H1 (cell line): ENCODE results near the gene RNF8. TPM values are rescaled to one million over a fixed set of nuclear protein-coding genes. Genes with fewer than 3 reads are reported as not detected.

Experiments used
- CTCF ChIA-PET: fragments of 300-600 bp; sonication (Branson Sonifier 250); formaldehyde crosslinking; loops from one replicate; lab custom pipeline; 2021; ENCODE audit not compliant: partially characterized antibody; lab: Charles Lee
- POLR2A ChIA-PET: fragments of 300-600 bp; sonication (Branson Sonifier 250); formaldehyde crosslinking; loops from one replicate; lab custom pipeline; 2021; ENCODE audit warnings: inconsistent platforms; ENCODE audit not compliant: partially characterized antibody; lab: Charles Lee
- DNase-seq, 2 experiments: peaks; one replicate each; pipeline versions ENCODE4 v3.0.0 to v3.0.0-alpha.2; 2010 to 2022; ENCODE audit warnings: low spot score in 2 of 2, low read depth in 1 of 2, mixed read lengths in 1 of 2
- FAIRE-seq: peaks from 2 replicates; lab custom pipeline; 2011; peaks lifted over from hg19 to GRCh38; lab: Jason Lieb, UNC
- H2AFZ ChIP-seq: 2 replicates; pipeline ENCODE4 v1.8.1; 2012; ENCODE audit warnings: low read length, inconsistent platforms
- H2AK5ac ChIP-seq: 2 replicates; pipeline ENCODE4 v1.6.1; 2013; ENCODE audit warnings: low read depth, low read length
- H2BK120ac ChIP-seq: replicated peaks from 2 replicates; pipeline ENCODE3; 2013; ENCODE audit warnings: low read depth, low read length, inconsistent platforms
- H2BK12ac ChIP-seq: 2 replicates; pipeline ENCODE4 v1.6.1; 2013; ENCODE audit warnings: low read depth, low read length
- H2BK15ac ChIP-seq: 2 replicates; pipeline ENCODE4 v1.6.1; 2013; ENCODE audit warnings: low read length
- H2BK20ac ChIP-seq: 2 replicates; pipeline ENCODE4 v1.6.1; 2013; ENCODE audit warnings: low read length
- H2BK5ac ChIP-seq: 2 replicates; pipeline ENCODE4 v1.6.1; 2013; ENCODE audit warnings: low read depth, low read length
- H3K14ac ChIP-seq: 2 replicates; pipeline ENCODE4 v1.6.1; 2013; ENCODE audit warnings: inconsistent platforms; ENCODE audit not compliant: insufficient read length
- H3K18ac ChIP-seq: 2 replicates; pipeline ENCODE4 v1.6.1; 2013; ENCODE audit warnings: low read length; ENCODE audit errors: extremely low read depth
- H3K23ac ChIP-seq: 2 replicates; pipeline ENCODE4 v1.6.1; 2013; ENCODE audit warnings: inconsistent platforms; ENCODE audit not compliant: insufficient read length
- H3K23me2 ChIP-seq: 2 replicates; pipeline ENCODE4 v1.6.1; 2013; ENCODE audit warnings: low read depth, low read length
- H3K27ac ChIP-seq: 2 replicates; pipeline ENCODE4 v1.6.1; 2011; ENCODE audit warnings: low read depth, low read length, inconsistent platforms
- H3K27me3 ChIP-seq, 4 experiments: replicated peaks in 1 of 4; 1 replicate in 1 of 4; 2 replicates in 3 of 4; pipeline versions ENCODE4 v1.6.1 to v1.8.1; 2011 to 2013; ENCODE audit warnings: low read length in 3 of 4, mild to moderate bottlenecking in 3 of 4, inconsistent platforms in 2 of 4, mixed read lengths in 2 of 4, moderate library complexity in 1 of 4; ENCODE audit not compliant: control insufficient read depth in 3 of 4, insufficient read depth in 3 of 4; ENCODE audit errors: extremely low read depth in 1 of 4
- H3K36me3 ChIP-seq, 4 experiments: 2 replicates each; pipeline versions ENCODE4 v1.6.1 to v1.8.1; 2011 to 2013; ENCODE audit warnings: mild to moderate bottlenecking in 4 of 4, low read length in 3 of 4, moderate library complexity in 2 of 4, control low read depth in 1 of 4, inconsistent platforms in 1 of 4; ENCODE audit not compliant: insufficient read depth in 4 of 4, control insufficient read depth in 2 of 4
- H3K4ac ChIP-seq: replicated peaks from 2 replicates; pipeline ENCODE3; 2013; ENCODE audit warnings: low read length, low read depth, mixed read lengths, inconsistent platforms; ENCODE audit not compliant: insufficient read length
- H3K4me1 ChIP-seq, 4 experiments: replicated peaks in 1 of 4; 1 replicate in 1 of 4; 2 replicates in 3 of 4; pipeline versions ENCODE4 v1.6.1 to v1.8.1; 2011 to 2013; ENCODE audit warnings: low read length in 3 of 4, inconsistent platforms in 2 of 4, mixed read lengths in 1 of 4; ENCODE audit not compliant: insufficient read depth in 4 of 4, control insufficient read depth in 3 of 4
- H3K4me2 ChIP-seq, 2 experiments: 2 replicates each; pipeline versions ENCODE4 v1.6.1 to v1.8.1; 2011 to 2013; ENCODE audit warnings: low read depth in 2 of 2, low read length in 2 of 2, control low read depth in 1 of 2, inconsistent platforms in 1 of 2, mild to moderate bottlenecking in 1 of 2; ENCODE audit not compliant: insufficient read depth in 1 of 2
- H3K4me3 ChIP-seq, 4 experiments: fragments of 200-600, 300-600 bp in 1 of 4; sonication (generic), shearing (Covaris generic), sonication (Bioruptor Twin) in 1 of 4; 2 replicates each; pipeline versions ENCODE4 v1.5.1 to v1.8.1; 2011 to 2016; ENCODE audit warnings: low read length in 4 of 4, low read depth in 3 of 4, control low read depth in 2 of 4, inconsistent platforms in 2 of 4, mild to moderate bottlenecking in 2 of 4, mixed read lengths in 1 of 4, moderate library complexity in 1 of 4; ENCODE audit not compliant: insufficient read depth in 2 of 4; ENCODE audit errors: extremely low read depth in 1 of 4
- H3K56ac ChIP-seq: replicated peaks from 2 replicates; pipeline ENCODE3; 2013; ENCODE audit warnings: low read depth, mild to moderate bottlenecking, mixed read lengths, low read length, inconsistent platforms; ENCODE audit not compliant: insufficient read length
- H3K79me1 ChIP-seq: 2 replicates; pipeline ENCODE4 v1.6.1; 2013; ENCODE audit warnings: low read depth, low read length, control low read depth
- H3K79me2 ChIP-seq, 2 experiments: 2 replicates each; pipeline versions ENCODE4 v1.6.1 to v1.8.1; 2012 to 2013; ENCODE audit warnings: low read length in 2 of 2, mild to moderate bottlenecking in 2 of 2, inconsistent platforms in 1 of 2; ENCODE audit not compliant: insufficient read depth in 2 of 2, control insufficient read depth in 1 of 2
- H3K9ac ChIP-seq, 4 experiments: replicated peaks in 1 of 4; 1 replicate in 1 of 4; 2 replicates in 3 of 4; pipeline versions ENCODE4 v1.6.1 to v1.8.1; 2011 to 2013; ENCODE audit warnings: low read depth in 3 of 4, low read length in 3 of 4, control low read depth in 2 of 4, mild to moderate bottlenecking in 2 of 4, moderate library complexity in 2 of 4, inconsistent platforms in 1 of 4; ENCODE audit errors: extremely low read depth in 1 of 4
- H3K9me3 ChIP-seq, 2 experiments: 2 replicates each; pipeline versions ENCODE4 v1.6.1 to v1.8.1; 2012 to 2013; ENCODE audit warnings: mild to moderate bottlenecking in 2 of 2, moderate library complexity in 2 of 2, control low read depth in 1 of 2, inconsistent platforms in 1 of 2, low read depth in 1 of 2, low read length in 1 of 2, mixed read lengths in 1 of 2; ENCODE audit not compliant: insufficient read depth in 2 of 2
- H4K20me1 ChIP-seq, 2 experiments: replicated peaks in 1 of 2; 2 replicates each; pipeline versions ENCODE3 to v1.8.1; 2011 to 2013; ENCODE audit warnings: inconsistent platforms in 2 of 2, low read length in 2 of 2, mild to moderate bottlenecking in 1 of 2; ENCODE audit not compliant: insufficient read depth in 2 of 2, control insufficient read depth in 1 of 2
- H4K5ac ChIP-seq: 2 replicates; pipeline ENCODE4 v1.6.1; 2013; ENCODE audit warnings: low read length, low read depth, mixed read lengths, inconsistent platforms; ENCODE audit not compliant: insufficient read length
- H4K8ac ChIP-seq: 2 replicates; pipeline ENCODE4 v1.8.0; 2013; ENCODE audit warnings: mild to moderate bottlenecking, moderate library complexity, low read length, inconsistent platforms; ENCODE audit not compliant: insufficient read depth; ENCODE audit errors: extremely low read depth
- H4K91ac ChIP-seq: replicated peaks from 2 replicates; pipeline ENCODE3; 2013; ENCODE audit warnings: low read length, mixed read lengths, inconsistent platforms; ENCODE audit not compliant: insufficient read length
- MAFK ChIP-seq: IDR thresholded peaks from 2 replicates; pipeline ENCODE4 v1.6.1; 2012; ENCODE audit warnings: low read depth, mild to moderate bottlenecking, improper control_type of control experiment, low read length
- POU5F1 ChIP-seq: IDR thresholded peaks from 2 replicates; pipeline ENCODE4 v1.6.1; 2011; ENCODE audit warnings: low read depth, mild to moderate bottlenecking, low read length, moderate library complexity
- WGBS, 2 experiments: shearing (Covaris generic) in 1 of 2; methylation state at CpG; one replicate each; pipeline versions ENCODE4 v1.1.6 to v1.1.7; 2013 to 2015; ENCODE audit warnings: low lambda C conversion rate in 2 of 2, mixed read lengths in 2 of 2, inconsistent platforms in 1 of 2, low coverage in 1 of 2, missing lambda C conversion rate in 1 of 2; ENCODE audit not compliant: insufficient replicate concordance in 2 of 2, insufficient coverage in 1 of 2, insufficient read length in 1 of 2; ENCODE audit errors: extremely low coverage in 1 of 2, missing lambda C conversion rate in 1 of 2; 5-methylcytosine and 5-hydroxymethylcytosine counted together
- polyA plus RNA-seq, 7 experiments: library from polyadenylated mRNA; depleted of rRNA in 3 of 7; stranded (reverse) in 5 of 7; unstranded in 2 of 7; fragments of >200 nt in 5 of 7; fragments of 200-250 nt in 2 of 7; gene quantifications; 1 replicate in 5 of 7; 2 replicates in 1 of 7; 4 replicates in 1 of 7; pipeline versions ENCODE4 v1.2.1 to v1.2.3, GENCODE V29; 2011 to 2013; ENCODE audit warnings: missing spikeins in 2 of 7, mixed read lengths in 2 of 7
- total RNA-seq: library from RNA; stranded (reverse); fragmentation: NEBNext Ultra II Directional; extraction: Animal tissue kit (Norgen Biotek cat#: 25700); gene quantifications from 2 replicates; pipeline ENCODE4 v1.2.1, GENCODE V29; 2021

RNF8 gene
- total and polyA plus RNA-seq, 2 of the 8 experiments (the other 6 are each of a cell fraction or from before 2014, with no cell fraction given) = 20.3 to 44.7 TPM

DNA sequence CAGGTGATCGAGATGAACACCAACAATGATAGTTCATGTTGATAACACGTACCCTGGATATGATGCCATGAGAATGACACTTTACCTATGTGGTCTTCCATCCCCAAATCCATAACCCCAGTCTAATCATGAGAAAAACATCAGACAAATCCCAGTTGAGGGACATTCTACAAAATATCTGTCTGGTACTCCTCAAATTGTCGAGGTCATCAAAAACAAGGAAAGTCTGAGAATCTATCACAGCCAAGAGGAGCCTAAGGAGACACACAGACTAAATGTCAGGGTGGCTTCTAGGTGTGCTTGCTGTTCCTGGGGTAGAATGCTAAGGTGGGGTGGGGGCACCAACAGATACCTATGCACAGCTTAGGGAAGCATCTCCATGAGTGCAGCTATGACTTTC lies 2.8 kb upstream of the RNF8 start:
- Histone ChIP-seq H3K4me2 (no peak overlapping the region), H4K5ac (no peak overlapping the region), H3K79me2 (peaks cover 5 to 14% of the 10 kb centered on the region in 2 experiments; a peak in 3 of 4 replicates), H3K18ac (no peak overlapping the region), H3K23ac (no peak overlapping the region), H2AK5ac (no peak overlapping the region), H3K4ac (no peak overlapping the region), H4K8ac (no peak overlapping the region), H2AFZ (no peak overlapping the region), H3K23me2 (peaks cover 4% of the 10 kb centered on the region; the same call in 1 of the 2 replicates), H3K4me1 (no peaks in the 10 kb centered on the region; a peak in 3 of 7 replicates), H3K79me1 (peaks cover under 1% of the 10 kb centered on the region), H3K27me3 (no peaks in the 10 kb centered on the region; a peak in 2 of 7 replicates), H2BK120ac (no peak overlapping the region), H3K9ac (no peak overlapping the region), H3K27ac (no peak overlapping the region), H2BK20ac (no peak overlapping the region), H3K9me3 (no peaks in the 10 kb centered on the region), H3K4me3 (no peak overlapping the region), H3K36me3 (no peaks in the 10 kb centered on the region), H3K14ac (no peak overlapping the region), H2BK12ac (no peak overlapping the region), H2BK5ac (no peak overlapping the region), H2BK15ac (no peak overlapping the region), H4K20me1 (no peaks in the 10 kb centered on the region), H3K56ac (no peak overlapping the region), H4K91ac (no peak overlapping the region)
- FAIRE-seq (no peak), DNase-seq (no peak)
- POLR2A ChIA-PET = no interaction called here
- CTCF ChIA-PET = interaction anchor here (0.6 to 0.8 kb wide), 2 partner anchors 25 to 34 kb away, joined by 3 read pairs; no protein-coding TSS in a partner anchor
- 87% methylated on average over 3 of the region's 3 CpGs; no CpG with 5 or more reads in 1 of the 2 experiments for WGBS, 2 experiments
- TF ChIP-seq MAFK = peak; percentile 37; the same call in 1 of the 2 replicates
- no peak for TF ChIP-seq POU5F1
